T-helper 2 cell (primary cell): ENCODE data around the gene SHC1.

Source experiments
- DNase-seq, 5 experiments: peaks; one replicate each; pipeline versions ENCODE4 v3.0.0 to v3.0.0-alpha.2; 2012 to 2022

SHC1 gene

DNA sequence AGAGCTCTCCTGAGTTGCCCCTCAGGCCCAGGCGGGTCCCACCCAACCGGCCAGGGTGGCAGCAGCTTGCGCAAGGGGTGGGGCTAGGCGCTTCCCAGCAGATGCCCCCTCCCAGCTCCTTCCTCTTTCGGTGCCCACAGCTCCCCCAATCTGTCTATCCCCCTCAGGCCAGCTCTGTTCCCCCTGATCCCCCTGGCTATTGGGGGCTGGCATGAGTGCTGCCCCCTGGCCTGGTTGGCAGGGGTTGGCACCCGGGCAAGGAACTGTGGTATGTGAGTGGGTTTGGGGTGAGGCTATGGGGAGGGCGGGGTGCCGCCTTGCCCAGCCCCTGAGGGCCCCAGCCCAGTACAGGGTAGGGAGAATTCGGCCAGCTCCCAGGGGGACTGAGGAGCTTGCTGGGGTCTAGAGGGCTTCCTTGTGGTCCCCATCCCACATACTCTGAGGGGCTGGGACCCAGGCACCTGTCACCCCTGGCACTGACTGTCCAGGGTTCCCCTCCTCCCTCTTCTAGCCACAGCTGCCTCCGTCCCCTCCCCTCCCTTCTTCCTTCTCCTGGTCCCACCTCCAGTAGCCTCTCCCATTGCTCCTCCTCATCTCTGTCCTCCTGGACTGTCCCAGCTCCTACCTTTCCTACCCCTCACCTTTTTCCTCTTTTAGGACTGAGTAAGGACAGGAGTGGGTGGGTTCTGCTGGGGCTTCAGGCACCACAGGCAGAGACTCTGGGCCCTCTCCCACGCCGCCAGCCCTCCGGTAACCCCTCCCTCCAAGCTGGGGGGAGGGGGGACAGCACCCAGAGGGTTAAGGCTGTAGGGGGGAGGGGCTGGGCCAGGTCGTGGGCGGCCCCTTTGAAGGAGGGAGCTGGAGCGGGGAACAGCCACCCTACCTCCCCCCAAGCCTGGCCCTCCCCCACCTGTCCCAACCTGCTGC lies 37.7 kb upstream of the SHC1 start:
- DNase-seq = peak in 2 of 5 experiments; percentile 48 to 85

DNA sequence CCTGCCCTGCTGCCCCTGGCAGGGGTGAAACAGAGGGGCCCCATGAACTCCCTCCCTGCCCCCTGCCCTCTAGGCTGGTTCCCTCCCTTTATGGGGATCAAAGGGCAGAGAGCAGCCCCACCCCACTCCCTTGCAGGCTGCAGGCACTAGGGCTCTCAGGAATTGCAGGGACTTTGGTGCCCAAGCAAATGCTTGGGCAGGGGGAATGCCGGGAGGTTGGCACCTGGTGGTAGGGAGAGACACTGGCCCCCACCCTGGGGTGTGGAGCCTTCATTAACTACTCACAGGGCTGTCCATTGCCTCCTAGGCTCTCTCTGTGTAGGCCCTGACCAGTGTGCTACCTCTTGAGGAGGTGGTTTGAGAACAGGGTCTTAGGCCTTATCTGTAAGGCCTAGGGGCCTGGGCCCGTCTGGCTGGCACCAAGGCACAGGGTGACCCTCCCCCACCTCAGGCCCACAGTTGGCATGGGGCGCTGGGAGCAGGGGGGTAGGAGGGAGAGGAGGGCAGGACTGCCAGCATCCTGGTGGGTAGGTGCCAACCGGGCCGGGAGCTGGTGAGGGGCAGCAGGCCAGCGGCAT lies 36.8 kb upstream of the SHC1 start:
- no peak for DNase-seq

DNA sequence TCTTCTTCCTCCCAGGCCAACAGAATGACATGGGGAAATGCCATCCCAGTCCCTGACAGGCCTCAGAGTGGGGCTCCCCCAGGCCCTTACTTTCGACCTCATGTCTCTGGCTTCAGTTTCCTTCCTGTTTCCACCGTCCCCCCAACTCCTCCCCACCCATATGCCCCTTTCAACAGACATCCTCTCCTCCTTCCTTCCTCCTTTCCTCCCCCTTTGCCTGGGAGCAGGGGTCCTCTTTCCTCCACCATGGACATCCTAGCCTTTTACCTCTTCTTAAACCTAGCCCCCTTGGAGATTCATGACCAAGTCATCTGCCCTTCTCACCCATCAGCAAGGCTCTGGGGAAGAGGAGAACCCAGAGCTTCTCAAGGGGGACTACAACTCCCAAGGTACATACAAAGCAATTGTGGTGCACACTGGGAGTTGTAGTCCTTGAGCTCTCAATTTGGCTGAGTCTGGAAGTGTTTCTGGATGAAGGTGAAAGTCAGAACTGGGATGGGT lies 36.1 kb upstream of the SHC1 start:
- peak in 2 of 5 experiments; percentile 24 to 73 for DNase-seq

DNA sequence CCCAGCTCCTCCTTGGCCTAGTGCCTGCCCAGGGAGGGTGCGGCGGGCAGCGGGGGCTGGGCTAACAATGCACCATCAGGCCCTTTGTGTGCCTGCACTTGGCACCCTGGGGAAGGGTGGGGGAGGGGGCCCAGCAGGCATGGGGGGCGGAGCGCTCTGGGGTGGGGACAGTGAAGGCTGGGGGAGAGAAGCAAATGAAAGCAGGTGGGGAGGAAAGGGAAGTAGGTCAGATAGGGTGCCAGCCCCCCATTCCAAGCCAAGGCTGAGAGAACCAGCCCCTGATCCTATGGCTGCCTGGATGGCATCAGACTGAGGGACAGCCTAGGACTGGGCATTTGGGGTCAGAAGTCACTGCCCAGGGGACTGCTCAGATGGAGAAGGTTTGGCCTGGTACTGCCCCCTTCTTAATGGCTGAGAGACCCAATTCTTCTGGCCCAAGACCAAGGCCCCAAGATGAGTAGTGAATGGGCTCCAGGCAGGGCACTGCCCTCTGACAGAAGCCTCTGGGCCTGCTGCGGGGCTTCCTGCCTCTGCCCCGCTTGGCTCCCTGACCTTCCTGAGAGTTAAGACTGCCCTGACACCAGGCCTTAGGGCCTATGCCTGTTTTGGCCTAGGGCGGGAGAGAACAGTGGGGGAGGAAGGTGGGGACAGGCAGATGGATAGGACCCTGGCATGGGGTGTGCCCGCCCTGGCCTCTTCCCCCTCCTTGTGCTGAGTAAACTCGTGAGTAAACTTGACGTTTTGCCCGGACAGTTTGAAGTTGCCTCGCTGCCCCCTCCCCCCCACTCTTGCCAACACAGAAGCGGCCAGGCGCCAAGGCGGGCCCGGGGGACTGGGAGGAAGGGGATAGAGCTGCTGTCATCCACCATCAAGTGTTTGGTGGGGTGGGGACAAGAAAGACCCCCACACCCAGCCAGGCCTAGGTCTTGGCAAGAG lies 34.8 kb upstream of the SHC1 start:
- DNase-seq = peak in 2 of 5 experiments; percentile 13 to 52

DNA sequence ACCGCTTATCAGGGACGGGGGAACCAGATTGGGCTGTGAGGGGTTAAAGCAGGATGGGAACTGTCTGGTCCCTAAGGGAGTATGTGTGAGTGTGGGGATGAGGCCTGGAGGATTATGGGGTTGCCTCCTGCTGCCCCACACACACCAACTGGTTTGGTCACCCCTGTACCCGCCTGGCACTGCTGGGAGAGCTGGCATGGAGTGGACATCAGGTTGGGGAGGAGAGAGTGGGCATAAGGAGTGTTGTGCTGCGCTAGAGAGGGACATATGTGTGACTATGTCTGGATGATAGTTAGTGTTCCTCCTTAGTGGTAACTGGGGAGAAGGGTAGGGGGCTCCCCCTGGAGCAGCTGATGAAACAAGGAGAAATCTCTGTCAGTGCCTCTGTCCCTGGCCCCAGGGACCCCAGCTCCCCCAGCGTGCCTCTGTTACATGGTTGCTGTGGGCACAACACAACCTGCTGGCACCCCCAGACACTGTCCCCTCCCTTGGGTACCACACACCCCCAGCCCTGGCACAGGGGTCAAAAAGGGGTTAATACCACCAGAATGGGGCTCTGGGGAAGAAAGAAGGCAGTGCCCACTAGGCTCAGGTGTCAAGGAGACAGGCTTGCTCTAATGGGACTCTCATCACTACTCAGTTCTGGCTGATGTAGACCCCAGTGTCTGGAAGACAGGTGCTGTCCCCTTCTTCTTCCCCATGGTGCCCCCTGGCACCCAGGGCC lies 34.0 kb upstream of the SHC1 start:
- no peak for DNase-seq

DNA sequence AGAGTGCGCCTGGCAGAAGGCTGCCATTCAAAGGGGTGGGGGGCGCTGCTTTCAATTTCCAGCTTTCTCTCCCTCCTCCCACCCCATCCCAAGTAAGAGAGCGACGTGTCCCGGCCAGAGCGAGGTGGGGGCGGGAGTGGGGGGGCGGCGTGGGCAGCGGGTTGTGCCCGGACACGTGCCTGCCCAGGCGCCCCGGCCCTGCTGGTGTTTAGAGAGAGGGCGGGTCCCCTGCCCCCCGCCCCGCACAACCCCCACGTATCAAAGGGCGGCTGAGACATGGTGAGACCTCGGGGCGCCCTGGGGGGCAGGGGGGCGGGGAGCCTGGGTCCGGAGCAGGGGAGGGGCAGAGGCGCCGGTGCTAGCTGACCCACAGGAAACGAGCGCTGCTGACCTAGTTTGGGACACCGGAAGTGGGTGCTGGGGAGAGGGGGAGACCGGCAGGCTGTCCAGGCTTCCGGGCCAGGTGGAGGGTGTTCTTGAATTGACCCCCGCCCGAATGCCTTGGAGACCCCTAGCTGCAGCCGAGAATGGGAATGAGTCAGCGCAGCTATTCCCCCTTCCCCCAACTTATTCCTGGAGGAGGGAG lies 33.3 kb upstream of the SHC1 start:
- DNase-seq = peak in 1 of 5 experiments; percentile 50

DNA sequence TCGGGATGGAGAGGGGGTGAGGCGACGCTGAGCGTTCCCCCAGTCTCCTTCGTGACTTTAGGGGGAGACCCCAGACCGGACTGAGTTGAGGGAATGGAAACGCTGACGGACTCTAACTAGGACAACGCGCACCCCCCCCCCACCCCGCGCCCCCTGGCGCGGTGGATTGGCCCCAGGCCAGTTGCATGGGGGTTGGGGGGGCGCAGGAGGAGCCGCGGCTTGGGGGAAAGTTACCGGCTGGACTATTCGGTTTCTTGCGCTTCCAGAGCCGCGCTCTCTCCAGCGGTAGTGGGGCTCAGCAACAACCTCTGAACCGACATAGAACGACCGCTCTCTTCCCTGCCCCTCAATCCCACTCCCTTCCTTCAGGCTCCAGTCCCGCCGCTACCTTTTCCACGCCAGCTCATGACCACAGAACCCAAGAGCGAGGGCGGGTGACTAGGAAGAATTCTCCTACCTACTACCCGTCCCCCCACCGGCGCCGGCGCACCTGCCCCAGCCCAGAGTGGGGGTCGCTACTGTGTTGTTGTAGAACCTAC lies 32.7 kb upstream of the SHC1 start:
- DNase-seq = no peak

DNA sequence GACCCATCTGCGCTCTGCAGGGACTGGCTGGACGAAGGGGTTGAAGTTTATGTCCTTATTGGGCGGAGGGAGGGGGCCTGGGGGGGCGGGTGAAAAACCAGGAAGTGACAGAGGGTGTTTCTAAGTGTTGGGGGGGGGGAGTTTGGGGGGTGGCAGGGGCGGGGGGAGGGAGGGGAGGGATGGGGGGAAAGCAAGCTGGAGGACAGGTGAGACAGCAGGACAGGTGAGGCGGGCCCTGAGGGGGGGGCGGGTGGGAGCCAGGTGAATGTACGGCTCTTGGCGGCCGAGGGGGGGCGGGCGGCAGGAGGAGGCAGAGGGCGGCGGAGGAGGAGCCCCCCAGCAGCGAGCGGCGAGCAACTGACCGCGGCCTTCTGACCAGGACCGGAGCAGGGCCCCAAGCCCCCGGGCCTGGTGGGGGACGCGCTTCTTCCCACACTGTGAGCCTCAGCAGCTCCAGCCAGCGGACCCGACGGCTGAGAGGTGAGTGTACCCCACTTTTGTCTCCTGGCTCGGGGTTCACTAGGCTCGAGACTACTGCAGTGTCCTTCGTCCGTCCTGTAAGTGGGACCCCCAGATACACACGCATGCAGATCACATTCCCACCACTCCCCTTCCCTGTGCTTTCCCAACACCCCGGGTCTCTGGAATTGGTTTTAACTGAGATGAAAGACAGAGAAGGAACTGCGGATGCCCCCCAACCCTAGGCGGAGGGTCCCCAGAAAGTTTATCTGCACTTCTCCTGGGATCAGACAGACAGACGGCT lies 32.1 kb upstream of the SHC1 start, which contains the start of gene ZBTB7B:
Gene ZBTB7B (plus strand): TSS at position 339 of the 763 bp plus-strand sequence. CDS start 11,859 bp downstream, outside the sequence.
- no peak for DNase-seq

DNA sequence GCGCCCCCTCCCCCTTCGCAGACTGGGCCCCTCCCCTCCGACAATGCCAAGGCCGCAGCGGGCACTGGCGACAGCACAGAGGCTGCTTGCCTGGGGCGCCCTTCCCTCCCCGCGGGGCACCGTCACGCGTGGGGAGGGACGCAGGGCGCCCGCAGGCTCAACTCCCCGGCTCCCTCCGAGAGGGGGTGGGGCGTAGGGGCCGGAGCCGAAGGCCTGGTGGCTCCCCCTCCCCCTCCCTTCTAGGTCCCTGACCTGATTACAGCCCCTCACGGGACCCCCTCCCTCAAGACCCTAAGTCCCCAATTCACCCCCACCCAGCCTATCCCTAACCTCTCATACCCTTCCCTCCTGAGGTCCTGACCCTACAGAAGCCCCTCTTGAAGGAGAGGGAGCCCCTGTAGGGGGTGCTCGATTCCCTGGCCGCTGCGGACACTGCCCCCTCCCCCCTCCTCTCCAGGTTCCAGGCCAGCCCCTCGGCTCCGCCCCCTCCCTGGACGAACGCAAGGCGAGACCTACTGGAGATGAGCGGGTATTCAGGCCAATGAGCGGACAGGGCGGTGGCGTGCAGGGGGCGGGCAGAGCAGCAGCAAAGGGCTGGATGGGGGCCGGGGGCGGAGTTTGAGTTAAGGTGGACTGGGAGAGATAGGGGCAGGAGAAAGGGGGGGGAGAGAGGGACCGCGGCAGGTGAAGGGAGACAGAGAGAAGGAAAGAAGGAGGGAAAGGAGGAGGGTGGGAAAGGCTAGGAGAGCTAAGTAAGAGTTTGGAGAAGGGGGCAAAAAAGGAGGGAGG lies 31.3 kb upstream of the SHC1 start:
- DNase-seq = peak; percentile 92 to 99 (median 98)

DNA sequence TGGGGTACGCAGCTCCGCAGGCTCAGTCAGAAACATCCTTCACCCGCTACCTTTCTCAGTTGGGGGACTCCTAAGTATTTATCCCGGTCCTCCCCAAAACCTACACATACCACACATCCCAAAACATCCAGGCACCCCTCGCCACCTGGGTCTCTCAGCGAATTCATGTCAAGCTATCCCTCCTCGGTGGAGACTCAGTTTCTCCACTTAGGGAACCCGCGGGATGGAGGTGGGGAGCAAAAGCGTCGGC lies 30.8 kb upstream of the SHC1 start:
- DNase-seq = no peak

DNA sequence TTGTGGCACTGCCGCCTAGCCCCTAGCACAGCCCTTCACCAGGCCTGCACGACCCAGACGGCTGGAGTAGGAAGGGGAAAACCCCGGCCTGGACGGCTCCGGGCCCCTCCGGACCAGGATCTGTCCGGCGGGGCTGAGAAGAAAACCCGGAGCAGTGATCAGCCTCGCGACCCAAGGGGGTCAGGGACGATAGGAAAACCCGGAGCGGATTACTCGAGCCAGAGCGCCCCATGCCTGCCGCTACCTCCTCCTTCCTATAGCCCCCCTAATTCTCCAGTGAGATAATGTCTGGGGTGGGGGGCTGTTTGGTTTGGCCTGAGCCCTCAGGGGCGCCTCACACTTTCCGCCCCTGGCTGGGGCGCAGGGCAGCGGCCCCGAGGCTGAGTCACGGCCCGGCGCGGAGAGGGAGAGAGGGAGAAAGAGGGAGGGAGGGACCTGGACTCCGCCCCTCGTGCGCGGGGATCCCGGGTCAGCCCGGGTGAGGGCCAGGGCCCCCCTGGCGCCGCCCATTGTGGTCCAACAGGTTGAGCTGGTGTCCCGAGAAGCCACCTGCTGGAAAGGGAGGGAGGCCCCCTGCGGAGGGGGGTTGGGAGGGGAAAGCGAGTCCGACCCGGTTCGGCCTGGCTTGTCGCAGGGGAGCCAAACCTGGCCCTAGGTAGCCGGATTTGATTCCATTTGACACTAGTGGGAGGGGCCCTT lies 30.3 kb upstream of the SHC1 start:
- peak; percentile 65 to 83 (median 75) for DNase-seq

DNA sequence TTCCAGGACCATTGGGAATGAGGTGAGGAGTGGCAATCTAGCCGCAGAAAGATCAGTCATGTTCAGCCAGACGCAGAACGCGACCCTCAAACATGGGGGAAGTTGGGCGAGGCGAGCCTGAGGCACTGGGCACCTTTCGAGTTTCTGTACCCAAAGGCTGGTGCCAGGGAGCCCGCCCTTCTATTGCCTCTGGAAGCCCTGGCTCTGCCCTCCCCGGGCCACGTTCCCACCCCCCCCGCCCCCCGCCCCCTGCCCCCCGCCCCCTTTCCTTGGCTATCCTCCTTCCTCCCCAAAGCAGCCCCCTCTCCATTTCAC lies 29.8 kb upstream of the SHC1 start:
- peak in 1 of 5 experiments; percentile 33 for DNase-seq

DNA sequence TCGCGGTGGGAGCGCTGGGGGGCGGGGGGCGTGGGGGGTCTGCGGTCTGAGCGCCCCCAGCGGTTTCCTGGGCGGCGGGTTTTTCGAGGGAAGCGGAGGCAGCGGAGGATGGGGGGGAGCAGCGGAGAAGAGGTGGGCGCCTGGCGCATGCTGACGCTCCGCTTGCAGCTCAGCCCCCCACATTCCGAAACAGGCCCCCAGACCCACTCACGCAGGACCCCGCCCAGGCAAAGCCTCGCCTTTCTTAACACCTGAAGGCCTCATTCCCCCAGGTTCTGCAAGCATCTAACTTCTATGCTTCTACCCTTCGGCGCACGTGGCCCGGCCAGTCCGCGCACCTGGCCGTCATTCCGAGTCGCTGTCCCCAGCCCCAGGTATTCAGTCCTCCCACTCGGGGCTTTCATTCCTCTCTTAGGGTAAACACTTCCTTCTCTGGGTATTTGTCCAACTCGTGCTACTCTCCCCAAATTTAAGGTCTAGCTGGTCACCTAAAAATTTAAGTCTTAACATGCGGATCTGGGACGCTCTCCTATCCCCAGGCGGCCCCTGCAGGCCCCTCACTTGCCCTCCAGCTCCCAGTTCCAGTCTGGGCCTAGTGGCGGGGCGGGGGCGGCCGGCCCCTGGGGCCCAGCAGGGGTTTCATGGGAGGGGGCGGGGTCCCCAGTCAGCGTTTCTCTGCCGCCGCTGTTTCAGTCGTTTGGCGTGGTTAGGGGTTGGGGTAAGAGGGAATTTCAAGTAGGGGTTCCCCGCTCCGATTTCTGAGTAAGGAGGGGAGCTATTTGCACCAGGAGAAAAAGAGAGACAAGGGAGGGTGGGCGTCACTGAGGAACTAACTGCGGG lies 29.2 kb upstream of the SHC1 start:
- DNase-seq = peak in 4 of 5 experiments; percentile 34 to 44 (median 42)

DNA sequence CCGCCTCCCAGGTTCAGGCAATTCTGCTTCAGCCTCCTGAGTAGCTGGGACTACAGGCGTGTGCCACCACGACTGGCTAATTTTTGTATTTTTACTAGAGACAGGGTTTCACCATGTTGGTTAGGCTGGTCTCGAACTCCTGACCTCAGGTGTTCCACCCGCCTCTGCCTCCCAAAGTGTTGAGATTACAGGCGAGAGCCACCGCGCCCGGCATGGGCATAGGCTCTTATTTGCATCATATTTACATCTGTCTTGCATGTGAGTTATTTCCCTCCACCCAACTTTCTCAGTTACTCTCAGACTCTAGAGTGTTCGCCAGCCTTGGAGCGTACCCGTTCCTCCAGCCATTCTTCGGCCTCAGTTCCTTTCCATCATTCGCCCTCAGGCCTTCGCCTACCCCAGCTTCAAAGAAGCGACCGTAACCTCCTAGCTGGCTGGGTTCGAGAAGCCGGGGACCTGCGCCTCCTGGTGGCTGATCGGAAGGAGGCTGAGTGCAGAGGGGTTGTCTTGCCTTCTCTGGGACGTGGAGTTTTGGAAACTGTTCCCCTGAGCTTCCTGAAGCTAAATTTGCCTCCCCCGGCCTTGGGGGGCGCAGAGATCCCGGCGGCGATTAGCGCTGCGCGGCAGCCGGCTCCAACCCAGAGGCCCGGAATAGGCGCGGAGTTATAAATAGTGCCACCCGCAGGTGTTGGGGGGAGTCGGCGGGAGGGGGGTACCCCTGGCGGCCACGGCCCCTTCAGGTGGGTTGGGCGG lies 28.4 kb upstream of the SHC1 start:
- DNase-seq = peak in 4 of 5 experiments; percentile 48 to 76 (median 58)

DNA sequence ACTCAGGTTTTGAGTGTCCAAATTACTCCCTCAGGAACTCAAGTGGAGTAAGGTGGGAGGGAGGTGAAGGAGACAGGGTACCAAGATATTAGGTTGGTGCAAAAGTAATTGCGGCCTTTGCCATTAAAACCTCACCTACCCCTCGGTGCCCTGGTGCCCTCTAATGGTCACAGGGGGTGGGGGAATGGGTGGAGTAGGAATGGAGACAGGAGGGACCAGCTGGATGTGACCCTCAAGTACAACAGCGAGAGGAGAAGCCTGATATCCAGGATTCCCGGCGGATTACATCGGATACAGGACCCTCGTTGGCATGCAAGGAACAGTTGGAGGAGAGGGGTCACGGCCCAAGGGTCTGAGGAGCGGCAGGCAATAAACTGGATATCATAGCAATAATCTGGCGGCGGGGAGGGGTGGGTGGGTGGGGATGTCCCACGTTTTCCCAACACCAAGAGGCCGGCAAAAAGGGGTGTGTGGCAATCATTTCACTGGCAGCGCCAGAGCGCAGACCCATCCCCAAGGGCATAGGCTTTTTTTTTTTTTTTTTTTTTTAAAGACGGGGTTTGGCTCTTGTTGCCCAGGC lies 27.7 kb upstream of the SHC1 start:
- no peak for DNase-seq

DNA sequence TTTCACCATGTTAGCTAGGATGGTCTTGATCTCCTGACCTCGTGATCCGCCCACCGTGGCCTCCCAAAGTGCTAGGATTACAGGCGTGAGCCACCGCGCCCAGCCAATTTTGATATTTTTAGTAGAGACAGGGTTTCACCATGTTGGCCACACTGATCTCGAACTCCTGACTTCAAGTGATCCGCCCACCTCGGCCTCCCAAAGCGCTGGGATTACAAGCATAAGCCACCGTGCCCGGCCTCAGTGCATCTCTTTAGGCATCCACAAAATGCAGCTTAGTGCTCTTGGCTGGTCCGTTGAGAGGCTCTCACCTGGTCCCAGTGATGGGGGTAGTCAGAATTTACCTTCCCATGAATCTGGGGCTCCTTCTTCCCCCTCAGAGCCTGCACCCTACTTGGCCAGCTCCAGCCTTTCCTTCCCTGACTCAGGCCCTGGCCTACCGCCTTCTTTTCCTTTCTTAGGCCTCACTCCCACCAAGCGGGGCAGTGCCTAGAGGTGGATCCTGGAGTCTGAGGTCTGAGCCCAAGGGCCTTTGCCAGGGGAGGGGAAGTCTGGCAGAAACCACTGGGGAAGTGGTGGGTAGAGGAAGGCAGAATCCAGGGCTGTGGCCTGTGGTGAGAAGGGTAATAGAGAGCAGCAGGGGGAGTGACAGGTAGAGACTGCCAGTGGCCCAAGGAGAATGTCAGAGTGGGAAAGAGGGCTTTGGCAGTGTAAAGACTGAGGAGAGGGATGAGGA lies 26.6 kb upstream of the SHC1 start:
- DNase-seq = no peak
